Frontal cortex (tissue), 1 donor: ENCODE data around the gene POMP. TPM values are rescaled to one million over a fixed set of nuclear protein-coding genes. Genes with fewer than 3 reads are reported as not detected.

Source experiments
- small RNA-seq: library from RNA; depleted of rRNA; stranded (forward); fragments of <200 nt; gene quantifications from one replicate; pipeline ENCODE3, GENCODE V24; 2014
- total RNA-seq: library from RNA; depleted of rRNA; stranded (reverse); fragments of >200 nt; gene quantifications from one replicate; pipeline ENCODE4 v1.2.3, GENCODE V29; 2014

The POMP gene
- total RNA-seq, 1 donor from 2014 or later, result 46.5 TPM

Small RNA genes lying within 50 kb of the gene (small RNA-seq; reads per million reads assigned to genes)
- gene RF00019 (not detected), gene RNU6-53P (not detected)

Other genes starting within 250 kb of the POMP start
- gene FLT1, start 164.0 kb upstream of the POMP start, total RNA-seq, result 9.8 TPM
- 2.9 TPM for gene SLC46A3, start 59.8 kb downstream of the POMP start, total RNA-seq
- gene MTUS2, start 161.2 kb downstream of the POMP start, total RNA-seq, result 7.3 TPM